GM18867 (cell line): ENCODE results near the gene CFAP221.

Source experiments
- ATAC-seq: cut with Tn5 transposase; IDR thresholded peaks from one replicate; pipeline ENCODE4 v1.9.1; 2021; ENCODE audit warnings: mild to moderate bottlenecking, moderate library complexity; ENCODE audit not compliant: unreplicated experiment

Gene CFAP221

DNA sequence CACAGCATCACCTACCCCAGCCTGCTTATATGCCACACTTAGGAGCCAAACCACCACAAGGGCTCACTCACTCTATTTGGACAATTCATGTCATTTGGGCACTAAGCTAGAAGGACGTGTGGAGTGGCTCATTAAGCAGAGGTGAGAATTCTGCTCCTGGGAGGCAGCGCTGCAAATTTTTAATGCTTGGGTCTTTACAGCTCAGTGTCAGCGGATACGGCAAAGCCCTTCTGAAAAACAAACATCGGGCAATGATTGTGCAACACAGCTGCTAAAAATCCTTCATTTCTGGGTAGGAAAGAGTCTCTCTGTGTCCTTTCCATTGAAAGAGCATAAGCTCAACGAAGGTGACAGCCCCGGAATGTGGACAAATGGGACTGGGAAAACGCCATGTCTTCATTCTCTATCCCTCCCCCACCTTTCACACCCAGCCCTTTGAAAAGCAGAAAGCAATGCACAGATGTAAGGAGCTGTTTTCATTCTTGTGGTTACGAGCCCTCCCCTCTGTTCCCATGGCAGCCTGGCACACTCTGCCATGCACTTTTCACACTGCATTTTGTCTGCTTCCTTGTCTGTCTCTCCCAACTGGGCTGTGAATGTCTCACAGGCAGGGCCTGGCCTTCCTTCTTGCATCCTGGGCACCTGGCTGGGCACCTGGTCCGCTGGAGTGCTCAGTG, 150.7 kb downstream of the CFAP221 start:
- no peak for ATAC-seq

DNA sequence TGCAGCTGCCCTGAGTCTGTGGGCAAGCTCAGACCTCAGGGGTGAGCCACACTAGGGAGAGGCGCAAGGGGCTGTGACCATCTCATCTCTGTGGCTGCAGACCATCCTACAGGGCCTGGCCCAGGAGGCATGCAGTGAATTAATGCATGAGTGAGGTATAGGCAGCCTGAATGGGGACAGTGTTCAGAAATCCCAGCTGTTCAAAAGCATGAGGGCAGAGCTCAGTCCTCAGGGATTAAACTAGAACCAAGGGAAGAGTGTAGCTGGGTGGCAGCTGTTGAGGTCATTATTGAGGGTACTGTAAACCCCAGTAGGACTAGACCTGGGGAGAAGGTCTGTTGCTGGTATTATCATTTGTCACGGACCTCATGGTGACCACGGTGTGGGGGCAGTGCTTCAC, 151.8 kb downstream of the CFAP221 start:
- ATAC-seq, result no peak

DNA sequence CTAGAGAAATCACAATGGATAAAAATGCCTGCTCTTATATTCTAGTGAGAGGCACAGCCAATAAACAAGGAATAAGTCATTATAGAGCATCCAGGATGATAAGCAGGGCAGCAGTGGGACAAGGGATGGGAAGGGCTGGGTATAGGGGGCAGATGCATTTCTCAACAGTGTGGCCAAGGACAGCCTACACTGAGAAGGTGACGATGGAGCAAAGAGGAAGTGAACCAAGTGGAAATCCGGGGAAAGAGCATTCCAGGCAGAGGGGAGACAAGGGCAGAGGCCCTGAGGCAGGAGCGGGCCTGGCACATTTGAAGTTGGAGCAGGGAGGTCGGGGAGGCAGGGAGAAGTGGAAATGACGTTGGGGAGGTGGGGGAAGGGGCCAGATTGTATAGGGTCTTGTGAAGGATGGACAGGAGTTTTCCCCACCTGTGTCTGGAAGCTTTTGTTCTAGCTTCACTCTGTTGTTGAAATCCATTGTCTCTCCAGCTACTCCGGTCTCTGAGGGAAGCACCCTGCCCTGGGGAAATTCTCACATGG, 152.3 kb downstream of the CFAP221 start:
- ATAC-seq, result no peak

DNA sequence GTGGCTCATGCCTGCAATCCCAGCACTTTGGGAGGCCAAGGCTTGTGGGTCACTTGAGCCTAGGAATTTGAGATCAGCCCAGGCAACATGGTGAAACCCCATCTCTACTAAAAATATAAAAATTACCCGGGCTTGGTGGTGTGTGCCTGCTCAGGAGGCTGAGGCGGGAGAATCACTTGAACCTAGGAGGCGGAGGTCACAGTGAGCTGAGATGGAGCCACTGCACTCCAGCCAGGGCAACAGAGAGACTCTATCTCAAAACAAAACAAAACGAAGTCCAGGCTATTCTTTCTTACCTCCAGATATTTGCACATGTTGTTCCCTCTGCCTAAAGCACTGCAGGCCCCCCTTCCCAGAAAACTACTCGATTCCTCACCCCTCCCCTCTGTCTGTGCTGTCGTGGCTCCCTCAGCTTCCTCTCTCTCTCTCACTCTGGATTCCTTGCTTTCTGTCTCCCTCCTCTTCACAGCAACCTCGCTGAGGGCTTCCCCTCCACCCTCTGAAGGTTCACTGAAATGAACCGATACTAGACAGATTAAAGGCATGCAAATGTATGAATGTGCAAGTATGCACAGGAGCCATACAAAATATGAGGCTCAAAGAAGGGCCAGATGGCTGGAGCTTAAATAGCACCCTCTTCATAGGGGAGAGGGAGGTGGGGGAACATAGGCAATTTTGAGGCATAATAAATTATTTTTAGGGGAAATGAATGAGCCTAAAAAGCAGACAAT, 153.2 kb downstream of the CFAP221 start:
- peak; percentile 87 for ATAC-seq

DNA sequence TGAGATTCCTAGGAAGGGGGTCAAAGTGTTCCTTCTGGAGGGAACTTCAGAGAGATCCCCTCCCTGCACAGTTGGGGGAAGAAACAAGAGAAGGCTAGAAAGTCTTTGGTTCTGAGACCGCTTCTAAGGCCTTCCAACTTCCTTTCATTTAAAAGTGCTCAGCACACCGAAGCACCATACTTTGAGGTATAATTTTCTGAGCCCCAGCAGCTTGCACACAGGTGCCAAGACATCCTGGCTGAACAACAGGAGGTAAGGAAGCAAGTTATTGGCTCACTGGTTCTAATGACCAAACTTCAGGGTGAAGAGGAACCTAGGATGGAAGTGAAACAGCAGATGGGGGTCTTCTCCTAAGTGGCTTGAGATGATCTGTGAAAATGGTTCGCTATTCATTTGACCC, 154.0 kb downstream of the CFAP221 start:
- ATAC-seq, result no peak

DNA sequence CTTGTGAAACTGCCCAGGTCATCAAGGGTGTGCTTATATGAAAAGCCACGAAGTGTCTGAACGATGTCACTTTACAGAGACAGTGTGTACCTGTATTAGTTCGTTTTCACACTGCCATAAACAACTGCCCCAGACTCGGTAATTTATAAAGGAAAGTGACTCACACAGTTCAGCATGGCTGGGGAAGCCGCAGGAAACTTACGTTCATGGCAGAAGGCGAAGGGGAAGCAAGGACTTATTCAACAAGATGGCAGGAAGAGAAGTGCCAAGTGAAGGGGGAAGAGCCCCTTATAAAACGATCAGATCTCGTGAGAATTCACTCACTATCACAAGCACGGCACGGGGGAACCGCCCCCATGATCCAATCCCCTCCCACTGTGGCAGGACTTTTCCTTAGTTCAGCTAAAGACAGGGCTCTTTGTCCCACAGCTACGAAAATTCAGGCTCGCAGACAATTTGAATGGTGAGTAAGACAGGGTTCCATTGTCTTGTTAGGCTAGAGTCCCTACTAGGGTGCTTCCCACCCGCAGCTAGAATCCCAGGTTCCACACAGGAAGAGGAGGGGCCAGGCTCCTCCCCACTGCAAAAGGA, 154.9 kb downstream of the CFAP221 start:
- ATAC-seq, result no peak

DNA sequence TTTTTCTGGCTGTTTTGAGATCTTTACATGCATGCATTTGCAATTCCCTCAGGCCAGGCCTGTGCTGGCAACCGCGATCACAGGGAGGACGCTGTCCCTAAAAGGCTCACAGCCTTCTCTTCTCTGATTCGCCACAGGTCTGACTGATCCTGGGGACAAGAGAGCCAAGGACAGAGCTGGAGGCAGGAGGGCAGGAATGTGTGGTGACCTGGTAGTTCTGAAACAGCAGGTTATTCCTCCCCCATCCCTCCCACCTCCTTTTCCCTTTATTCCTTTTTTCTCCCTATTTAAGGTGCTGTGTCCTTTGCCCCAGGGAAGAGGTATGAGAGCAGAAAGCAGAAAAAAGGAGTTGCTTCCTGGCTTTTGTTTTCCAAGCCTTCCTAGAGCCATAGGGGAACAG, 156.6 kb downstream of the CFAP221 start:
- no peak for ATAC-seq

DNA sequence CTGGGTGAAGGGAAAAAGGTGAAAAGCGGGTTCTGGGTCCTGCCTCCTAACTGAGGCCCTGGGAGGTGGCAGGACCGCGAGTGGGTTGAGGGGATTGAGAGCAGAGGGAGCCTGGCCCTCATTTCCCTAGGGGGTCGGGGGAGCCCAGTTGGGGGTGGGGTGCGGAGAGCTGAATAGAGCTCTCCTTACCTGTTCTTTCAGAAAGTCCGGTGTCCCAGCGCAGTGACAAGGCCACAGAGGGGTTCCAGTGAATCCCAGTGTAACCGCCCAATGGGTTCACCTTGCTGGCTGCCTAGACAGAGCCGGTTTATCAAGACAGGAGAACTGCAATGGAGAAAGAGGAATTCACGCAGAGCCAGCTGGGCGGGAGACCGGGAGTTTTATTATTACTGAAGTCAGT, 157.1 kb downstream of the CFAP221 start:
- ATAC-seq, result no peak

DNA sequence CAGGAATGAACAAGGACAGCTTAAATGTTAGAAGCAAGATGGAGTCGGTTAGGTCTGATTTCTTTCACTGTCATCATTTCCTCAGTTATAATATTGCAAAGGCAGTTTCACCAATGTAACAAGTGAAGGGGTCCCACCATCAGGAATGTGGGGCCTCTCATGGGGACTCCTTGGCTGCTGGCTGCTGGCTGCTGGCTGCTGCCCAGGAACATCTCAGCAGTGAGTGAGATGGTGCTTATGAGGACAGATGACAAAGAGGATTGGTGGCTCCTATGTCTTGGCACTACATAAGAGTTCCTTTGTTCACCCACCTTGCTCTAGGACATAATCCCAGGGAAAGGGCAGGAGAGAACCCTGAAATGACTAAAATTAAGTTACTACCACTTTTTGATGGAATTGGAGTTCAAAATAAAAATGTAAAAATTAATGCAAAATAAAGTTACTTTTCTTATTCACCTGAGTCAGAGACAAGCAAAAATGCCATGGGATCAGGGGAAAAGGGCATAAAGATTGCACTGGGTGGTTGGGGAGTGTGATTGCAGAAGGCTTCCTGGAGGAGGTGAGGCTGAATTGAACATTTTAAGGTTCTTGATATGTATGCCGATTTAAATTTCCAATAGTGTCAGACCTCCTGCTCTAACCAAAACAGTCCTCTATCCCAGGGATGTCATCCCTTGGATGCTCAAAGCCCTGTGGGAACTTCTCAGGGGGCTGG, 158.1 kb downstream of the CFAP221 start:
- no peak for ATAC-seq

DNA sequence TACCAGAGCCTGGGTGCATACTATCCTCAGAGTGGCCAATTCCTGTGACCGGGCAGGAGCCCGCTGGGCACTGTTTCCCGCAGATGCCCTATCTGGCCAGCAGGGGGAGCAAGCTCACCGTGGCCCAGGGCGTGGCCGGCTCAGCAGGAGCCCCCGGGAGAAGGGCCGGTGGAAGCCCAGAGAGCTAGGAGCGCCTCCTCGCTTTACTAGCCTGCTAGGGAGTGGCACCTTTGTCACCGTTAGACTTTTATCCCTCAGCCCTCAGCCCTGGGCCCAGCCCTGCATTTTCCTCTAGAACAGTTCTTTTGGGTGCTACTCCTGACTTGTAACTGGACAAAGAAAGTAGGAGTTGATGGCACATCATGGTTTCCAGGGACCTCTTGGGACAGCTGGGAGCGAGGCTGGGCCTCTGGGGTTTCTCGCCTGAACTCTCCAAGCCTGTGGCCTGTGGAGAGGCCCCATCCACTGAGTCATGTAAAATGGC, 158.7 kb downstream of the CFAP221 start:
- ATAC-seq, result peak; percentile 91

DNA sequence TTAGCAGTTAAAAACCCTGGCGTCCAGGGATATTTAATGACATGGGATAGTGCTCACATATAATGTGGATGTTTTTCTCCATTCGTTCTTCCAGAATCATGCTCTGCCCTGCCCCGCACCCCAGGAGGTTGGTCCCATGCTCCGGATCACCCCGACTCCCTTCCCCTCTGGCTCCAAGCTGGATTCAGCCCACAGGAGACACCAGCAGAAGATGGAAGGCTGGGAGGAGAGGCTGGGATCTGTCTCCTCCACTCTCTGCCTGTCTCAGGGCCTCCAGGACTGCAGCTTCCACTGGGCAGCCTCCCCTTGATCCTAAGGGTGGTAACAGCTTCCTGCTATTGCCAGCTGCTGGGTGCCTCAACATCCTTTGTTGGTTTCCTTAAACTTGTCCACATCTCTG, 159.3 kb downstream of the CFAP221 start:
- ATAC-seq, result no peak

DNA sequence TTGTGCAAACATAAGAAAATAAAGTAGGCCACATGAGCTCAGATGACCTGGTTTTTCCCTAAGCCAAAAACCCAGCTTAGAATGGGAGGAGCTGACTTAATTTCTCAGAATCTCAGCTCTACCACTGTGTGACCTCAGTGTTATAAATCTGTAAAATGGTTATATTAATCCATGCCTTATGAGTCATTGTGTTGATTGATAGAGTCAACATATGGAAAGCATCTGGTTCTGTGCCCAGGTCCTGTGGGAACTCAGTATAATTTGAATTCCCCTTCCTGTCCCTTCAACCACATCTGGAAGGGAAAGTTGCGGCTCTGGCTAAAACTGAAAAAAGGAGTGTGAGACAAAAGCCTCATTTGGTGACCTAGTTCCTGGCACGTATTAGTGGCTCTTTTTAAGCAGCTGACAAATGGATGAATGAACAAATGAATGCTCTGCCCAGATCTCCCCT, 160.4 kb downstream of the CFAP221 start:
- no peak for ATAC-seq

DNA sequence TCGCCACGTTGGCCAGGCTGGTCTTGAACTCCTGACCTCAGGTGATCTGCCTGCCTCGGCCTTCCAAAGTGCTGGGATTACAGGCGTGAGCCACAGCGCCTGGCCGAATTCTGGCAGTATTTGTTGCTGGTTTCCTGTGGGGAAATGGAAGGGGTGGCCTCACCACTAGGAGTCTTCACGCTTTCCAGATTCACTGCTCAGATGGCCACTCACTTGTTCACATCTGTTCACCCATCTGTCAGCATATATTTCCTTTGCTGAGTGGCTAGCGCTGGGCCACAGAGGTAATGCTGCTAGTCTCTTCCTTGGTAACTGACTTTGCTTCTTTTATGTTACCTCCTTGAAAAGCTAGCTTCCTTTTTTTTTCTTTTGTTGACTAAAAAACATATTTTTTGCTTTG, 162.0 kb downstream of the CFAP221 start:
- no peak for ATAC-seq
